Measurements from ENCODE around the gene CCNY.

Gene CCNY

DNA sequence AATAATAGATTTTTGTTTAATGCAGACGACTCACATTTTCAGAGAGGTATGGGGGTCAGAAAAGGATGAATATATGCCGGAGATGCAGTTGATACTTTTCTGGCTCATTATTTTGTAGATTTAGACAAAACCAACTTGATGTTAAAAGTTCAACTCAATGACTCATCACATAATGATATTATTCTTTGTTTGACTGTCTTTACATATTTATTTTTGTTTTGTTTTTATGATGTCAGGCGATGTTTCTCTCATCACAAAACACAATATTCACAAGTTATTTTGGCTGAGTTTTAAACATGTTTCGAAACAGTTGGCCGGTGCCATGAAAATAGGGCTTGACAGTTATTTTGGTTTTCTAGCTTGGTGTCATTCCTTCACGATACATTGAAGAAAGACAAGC, 270.1 kb downstream of the CCNY start:
- no peak for DNase-seq

DNA sequence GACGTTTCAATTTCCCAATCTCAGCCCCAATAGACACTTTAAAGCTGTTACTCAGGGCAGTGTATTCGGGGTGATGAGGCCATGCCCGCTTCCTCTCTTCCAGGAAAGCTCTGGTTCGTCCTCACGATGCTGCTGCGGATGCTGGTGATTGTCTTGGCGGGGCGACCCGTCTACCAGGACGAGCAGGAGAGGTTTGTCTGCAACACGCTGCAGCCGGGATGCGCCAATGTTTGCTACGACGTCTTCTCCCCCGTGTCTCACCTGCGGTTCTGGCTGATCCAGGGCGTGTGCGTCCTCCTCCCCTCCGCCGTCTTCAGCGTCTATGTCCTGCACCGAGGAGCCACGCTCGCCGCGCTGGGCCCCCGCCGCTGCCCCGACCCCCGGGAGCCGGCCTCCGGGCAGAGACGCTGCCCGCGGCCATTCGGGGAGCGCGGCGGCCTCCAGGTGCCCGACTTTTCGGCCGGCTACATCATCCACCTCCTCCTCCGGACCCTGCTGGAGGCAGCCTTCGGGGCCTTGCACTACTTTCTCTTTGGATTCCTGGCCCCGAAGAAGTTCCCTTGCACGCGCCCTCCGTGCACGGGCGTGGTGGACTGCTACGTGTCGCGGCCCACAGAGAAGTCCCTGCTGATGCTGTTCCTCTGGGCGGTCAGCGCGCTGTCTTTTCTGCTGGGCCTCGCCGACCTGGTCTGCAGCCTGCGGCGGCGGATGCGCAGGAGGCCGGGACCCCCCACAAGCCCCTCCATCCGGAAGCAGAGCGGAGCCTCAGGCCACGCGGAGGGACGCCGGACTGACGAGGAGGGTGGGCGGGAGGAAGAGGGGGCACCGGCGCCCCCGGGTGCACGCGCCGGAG, 271.4 kb downstream of the CCNY start:
- peak; percentile 19 to 25 for DNase-seq

DNA sequence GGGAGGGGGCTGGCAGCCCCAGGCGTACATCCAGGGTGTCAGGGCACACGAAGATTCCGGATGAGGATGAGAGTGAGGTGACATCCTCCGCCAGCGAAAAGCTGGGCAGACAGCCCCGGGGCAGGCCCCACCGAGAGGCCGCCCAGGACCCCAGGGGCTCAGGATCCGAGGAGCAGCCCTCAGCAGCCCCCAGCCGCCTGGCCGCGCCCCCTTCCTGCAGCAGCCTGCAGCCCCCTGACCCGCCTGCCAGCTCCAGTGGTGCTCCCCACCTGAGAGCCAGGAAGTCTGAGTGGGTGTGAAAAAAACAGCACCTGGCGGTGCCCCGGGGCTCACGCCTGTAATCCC, 272.0 kb downstream of the CCNY start:
- no peak for DNase-seq

DNA sequence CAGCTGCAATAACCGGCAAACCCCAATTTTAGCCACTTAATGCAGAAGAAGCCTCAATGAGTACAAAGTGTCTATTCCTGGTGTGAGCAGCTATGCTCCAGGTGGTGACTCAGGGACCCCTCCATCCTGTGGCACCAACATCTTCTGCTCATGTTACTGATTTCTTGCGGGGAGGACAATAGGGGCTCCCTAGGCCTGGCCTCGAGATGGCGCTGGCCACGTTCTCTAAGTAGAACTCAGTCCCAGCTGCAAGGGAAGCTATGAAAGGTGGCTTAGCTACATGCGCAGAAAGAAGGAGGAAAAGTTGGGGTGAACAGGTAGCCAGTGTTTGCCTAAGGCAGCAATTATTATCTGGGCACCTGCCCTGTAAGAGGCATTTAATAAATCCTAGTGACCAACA, 275.4 kb downstream of the CCNY start:
- no peak for DNase-seq

DNA sequence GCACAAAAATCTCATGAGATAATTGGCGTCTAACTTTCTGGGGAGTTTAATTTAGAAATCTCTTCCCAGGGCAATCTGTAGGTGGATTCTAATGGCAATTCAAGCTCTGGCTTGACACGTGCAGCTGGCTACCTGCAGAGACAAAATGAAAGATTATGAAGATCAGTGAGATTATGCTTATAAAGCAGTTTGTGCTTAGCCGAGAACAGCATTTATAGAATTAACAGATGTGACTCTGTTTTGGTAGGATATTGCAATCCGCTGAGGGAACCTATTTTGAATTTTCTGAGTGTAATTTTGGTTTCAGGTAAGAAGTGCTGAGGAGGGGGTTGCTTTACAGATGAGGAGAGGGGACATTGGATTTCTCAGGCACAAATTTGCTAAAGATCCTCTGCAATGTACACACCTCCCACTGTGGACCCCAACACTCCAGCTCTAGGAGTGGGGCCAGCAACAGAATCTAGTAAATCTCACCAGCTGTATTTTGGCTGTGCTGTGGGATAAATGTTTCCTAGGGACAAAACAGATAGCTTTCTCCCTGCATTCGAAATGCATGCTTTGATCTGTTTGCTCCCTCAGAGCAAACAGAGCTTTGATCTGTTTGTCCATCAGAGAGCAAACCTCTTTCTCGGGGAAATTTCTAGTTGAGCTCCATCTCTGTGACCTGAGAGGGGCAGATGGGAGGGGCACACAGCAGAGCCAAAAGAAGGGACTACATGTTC, 276.2 kb downstream of the CCNY start:
- no peak for DNase-seq

DNA sequence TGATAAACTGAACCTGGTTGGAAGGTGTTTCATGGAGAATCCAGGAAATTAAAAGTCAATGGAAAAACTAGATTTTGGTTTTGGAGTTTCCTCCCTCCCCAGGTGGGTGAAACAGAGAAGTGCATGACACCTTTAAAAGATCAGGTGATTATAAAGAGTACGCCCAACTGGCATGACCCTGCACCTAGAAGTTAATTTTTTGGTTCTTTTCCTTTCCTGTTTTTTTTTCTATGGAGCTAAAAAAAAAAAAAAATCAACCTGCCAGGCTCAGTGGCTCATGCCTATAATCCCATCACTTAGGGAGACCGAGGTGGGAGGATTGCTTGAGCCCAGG, 276.8 kb downstream of the CCNY start:
- DNase-seq, result no peak

DNA sequence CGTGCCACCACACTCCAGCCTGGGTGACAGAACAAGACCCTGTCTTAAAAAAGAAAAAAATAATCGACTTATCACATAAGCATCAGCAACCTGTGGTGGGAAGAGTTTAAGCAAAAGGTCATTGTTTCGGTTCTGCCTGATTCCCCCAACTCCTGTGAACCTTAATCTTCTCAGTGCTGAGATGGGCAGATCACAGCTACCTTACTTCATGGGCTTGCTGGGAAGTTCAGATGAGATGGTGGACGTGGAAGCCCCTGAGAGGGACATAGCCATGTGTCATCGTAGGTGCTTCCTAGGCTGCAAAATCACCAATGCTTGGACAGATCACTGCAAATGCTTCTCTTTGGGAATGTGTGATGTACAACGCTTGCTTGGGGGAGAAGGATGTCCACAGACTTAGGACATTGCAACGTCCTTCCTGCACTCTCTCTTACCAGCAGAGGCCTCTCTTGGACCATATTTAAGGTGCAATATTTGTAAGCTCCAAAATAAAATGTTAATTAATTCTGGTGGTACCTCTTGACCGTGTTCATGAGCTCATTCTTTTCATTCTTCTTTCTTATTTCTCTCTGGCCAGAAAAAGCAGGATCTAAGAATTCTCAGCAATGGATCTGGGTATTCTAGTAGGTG, 277.4 kb downstream of the CCNY start:
- DNase-seq, result no peak

DNA sequence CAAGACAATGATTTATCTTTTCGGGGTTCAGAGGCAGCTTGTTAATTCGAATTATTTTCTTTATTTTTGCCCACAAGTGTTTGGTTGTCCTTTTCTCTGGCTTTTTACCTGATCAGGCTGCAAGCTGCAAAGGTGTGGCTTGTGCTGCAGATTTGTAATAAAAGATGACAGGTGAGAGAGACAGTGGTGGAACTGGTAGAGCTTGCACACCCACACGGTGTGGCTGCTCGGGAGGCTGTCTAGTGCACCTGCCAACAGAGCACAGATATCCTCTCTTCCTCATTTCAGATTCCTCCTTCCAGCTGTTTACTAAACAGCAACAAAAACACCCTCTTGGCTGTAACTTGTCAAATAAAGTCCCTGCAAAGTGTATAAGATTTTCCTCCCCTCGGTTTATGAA, 278.0 kb downstream of the CCNY start:
- no peak for DNase-seq

Data from activated T-cell treated with anti-CD3 and anti-CD28 coated beads, Interleukin-2, amount 50 U/mL, for 48 hours (primary cell).